ENCODE results near the gene LCN12.

GRCh38 chr9:136954270-136955083, 2.4 kb downstream of the LCN12 start:
- no peak for TF ChIP-seq CTCF (optimal IDR thresholded peaks at IDR 0.05 in 1 of 3, IDR thresholded peaks at IDR 0.05 in 1 of 3, conservative IDR thresholded peaks at IDR 0.05 in 1 of 3; ENCODE audit: extremely low read depth in 1 of 3, insufficient read depth in 2 of 3, low read length in 3 of 3)
- no peak for TF ChIP-seq EZH2 (IDR thresholded peaks at IDR 0.05; ENCODE audit: low read length)
